Activated CD4-positive, alpha-beta T cell treated with anti-CD3 and anti-CD28 coated beads, Interleukin-2, Interleukin-6, amounts not matched to agents 100 ng/mL and 50 ng/mL, durations not matched to agents 16 hours and 8 hours (primary cell): ENCODE measurements around the gene AFF3.

ENCODE experiments used
- DNase-seq: peaks from one replicate; pipeline ENCODE4 v3.0.0-alpha.2; 2020

Gene AFF3

DNA sequence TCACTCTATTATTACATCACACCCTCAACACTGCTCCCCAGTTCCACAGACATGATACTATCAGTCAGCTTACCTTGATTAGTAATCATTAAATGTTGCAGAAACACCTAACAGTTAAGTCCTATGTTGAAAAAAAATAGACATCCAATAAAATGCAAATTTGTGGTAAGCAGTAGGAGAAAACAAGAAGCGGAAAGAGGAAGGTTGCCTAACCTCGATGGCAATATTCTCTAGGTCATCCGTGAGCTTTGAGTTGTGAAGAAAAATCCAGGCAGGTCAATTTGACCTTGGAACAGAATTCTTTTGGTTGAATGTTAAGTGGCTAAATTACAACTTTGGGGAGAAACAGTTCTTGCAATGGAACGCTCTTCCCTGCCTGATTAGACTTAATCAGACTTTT, 264.4 kb downstream of the AFF3 start:
- no peak for DNase-seq

- DNase-seq: no peak
Observed at GRCh38 chr2:99876956-99877355, 265.4 kb downstream of the AFF3 start.

GRCh38 chr2:99875627-99876201, 266.7 kb downstream of the AFF3 start:
- no peak for DNase-seq

GRCh38 chr2:99868260-99868659, 274.1 kb downstream of the AFF3 start:
- DNase-seq: no peak

DNA sequence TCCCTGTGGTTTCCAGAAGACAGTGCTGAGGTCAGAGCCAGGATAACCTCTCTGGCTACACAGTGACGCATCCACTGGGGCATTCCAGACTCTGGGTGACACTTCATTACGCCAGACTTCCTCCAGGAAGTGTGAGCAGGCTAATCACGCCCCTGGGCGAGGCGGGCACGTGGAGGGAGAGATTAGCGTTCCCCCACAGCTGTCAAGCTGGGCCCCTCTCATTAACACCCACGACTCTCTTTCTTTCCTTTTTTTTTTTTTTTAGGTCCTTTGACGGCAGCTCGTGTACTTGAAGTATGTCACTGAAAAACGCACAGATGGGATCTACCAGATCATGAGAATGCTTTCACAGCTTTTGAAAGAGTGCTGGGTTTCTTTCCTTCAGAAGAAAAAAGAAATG, 274.6 kb downstream of the AFF3 start:
- DNase-seq: no peak

GRCh38 chr2:99865818-99866676, 276.3 kb downstream of the AFF3 start:
- no peak for DNase-seq

- DNase-seq: no peak
Observed at GRCh38 chr2:99864561-99865553, 277.5 kb downstream of the AFF3 start.

DNA sequence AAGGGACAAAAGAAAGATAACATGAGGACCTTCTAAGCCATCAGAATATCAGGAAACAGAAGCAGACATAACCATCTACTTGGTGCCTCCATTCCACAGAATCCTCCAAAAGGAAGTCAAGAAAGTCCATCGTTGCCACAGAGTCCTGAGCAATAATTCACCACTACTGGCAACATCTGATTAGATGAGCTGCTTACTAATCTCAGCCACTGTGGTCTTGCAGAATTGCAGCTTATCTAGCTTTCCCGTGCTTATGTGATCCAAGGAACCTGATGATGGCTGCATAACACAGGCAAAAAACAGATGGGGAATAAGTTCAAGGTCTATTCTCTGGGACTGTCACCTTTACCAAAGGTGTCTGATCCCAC, 278.5 kb downstream of the AFF3 start:
- no peak for DNase-seq

- no peak for DNase-seq
Observed at GRCh38 chr2:99863236-99863902, 279.0 kb downstream of the AFF3 start.

- no peak for DNase-seq
Observed at GRCh38 chr2:99862566-99862965, 279.8 kb downstream of the AFF3 start.

DNA sequence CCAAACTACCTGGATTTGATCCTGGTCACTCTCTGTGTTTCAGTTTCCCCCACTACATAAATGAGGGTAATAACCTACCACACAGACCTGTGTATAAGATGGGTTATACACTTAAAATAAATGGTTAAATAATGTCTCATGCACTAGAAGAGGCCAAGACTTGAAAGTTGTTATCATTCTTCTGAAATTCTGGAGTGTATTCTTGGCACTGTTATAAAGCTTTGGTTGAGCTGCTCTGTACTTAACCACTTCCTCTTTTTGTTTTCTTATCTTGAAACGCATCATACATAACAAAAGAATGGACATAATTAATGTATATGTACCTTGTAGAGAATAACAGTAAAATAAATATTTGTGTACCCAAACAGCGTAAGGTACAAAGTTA, 281.0 kb downstream of the AFF3 start:
- no peak for DNase-seq

- no peak for DNase-seq
Observed at GRCh38 chr2:99860720-99861375, 281.5 kb downstream of the AFF3 start.

GRCh38 chr2:99858951-99859596, 283.3 kb downstream of the AFF3 start:
- no peak for DNase-seq

DNA sequence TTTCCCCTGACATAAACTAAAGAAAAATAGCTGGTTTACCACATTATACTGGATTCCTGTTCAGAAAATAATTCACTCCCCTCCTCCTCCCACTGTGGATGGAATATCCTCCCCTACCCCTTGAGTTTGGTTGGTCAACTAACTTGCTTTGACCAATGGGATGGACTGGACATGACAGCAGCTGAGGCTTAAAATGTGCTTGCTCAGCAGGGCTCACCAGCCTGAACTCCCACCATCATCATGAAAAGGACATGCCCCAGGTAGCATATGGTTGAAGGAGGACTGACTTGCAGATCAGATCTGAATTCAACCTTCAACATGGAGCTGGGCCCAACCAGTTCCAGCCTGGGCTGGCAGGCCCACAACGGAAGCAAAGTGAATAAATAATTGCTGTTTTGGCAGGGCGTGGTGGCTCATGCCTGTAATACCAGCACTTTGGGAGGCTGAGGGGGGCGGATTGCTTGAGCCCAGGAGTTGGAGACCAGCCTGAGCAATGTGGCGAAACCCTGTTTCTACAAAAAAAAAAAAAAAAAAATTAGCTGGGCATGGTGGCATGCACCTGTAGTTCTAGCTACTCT, 284.4 kb downstream of the AFF3 start:
- DNase-seq: no peak

DNA sequence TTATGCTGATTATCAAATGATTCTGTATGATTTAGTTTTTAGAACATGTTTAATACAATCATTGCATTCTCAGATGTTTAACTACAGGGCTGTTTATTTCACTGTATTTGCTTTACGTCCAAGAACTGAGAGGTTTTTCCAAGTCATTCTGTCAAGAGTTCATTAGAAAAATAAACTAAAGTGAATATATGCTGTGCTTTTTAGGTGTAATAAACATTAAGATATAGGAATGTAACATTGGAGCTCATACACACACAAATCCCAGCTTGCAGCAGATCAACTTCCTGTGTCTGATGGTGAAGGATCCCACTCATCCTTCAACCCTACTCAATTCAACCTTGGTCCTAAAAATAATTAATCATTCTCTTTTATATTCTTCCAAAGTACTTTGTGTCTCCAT, 285.0 kb downstream of the AFF3 start:
- DNase-seq: no peak

DNA sequence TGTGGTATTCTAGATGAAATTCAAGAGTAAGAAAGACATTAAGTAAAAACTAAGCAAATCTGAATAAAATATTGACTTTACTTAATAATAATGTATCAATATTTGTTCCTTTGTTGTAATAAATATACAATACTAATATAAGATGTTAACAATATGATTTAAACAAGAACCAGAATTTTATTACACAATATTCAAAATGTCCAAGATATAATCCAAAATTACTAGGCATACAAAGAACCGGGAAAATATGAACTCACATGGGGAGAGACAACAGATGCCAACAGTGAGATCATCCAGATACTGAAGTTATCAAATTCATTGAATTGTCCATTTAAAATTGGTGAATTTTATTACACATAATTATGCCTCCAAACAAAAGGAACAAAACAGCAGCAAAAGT, 286.3 kb downstream of the AFF3 start:
- no peak for DNase-seq

DNA sequence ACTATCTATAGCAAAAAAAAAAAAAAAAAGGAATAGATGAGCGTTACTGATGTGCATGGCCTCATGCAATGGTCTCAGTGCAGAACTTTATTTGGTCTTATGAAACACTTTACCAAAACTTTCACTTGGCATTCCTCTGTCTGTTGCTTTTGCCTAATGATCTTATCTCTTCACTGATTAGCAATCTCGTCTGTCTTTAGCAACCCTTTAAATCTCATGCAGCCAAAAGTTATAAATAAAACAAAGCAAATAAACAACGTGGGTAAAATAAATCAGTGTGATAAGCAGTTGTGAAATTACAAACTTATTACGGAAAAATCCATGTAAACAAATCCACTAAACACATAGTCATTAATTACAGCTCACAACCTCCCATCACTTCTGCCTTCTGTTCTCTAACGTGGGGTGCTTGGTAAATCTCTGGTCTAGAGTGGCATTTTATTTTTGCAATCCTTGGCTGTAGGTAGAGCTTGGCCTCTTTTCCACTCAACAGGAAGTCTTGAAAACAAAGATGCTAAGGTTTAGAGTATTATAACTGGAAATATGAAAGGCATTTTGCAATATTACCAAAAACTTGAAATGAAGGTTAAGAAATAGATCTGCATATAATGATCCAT, 288.0 kb downstream of the AFF3 start:
- no peak for DNase-seq

- DNase-seq: no peak
Observed at GRCh38 chr2:99852956-99853355, 289.4 kb downstream of the AFF3 start.

DNA sequence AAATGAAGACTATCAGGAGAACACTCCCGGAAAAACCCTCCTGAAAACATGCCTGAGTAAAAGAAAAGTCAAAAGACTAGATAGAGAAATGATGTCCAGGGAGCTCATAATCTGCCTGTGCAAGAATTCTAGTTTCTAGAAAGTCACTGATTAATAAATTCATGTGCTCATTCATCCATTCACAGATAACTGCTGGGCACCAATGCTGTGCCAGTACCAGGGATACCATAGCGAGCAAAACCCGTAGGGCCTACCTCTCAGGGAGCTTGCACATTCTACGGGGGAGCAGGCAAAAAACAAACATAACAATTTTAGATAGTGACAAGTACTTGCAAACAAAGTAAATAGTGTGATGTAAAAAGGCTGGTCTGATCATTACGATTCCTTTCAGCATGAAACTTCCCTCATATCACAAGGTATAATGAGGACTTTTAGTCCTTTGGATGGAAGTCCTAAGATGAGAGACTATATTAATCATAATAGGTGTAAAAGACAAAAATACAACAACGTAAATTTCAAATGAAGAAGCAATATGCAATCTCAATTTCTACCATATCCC, 289.9 kb downstream of the AFF3 start:
- DNase-seq: no peak

- no peak for DNase-seq
Observed at GRCh38 chr2:99851811-99852210, 290.6 kb downstream of the AFF3 start.

- DNase-seq: no peak
Observed at GRCh38 chr2:99851089-99851488, 291.3 kb downstream of the AFF3 start.
